Activated CD4-positive, alpha-beta T cell treated with anti-CD3 and anti-CD28 coated beads, Interleukin-2, amount 50 U/mL, for 4 hours (primary cell): ENCODE results near the gene CCIN.
"Not testable (repeated sequence)": the region's sequence is repeated elsewhere in the genome, so short reads cannot be mapped to it uniquely, and the experiment has no call there.

Experiments used
- DNase-seq, 2 experiments: peaks; one replicate each; pipeline ENCODE4 v3.0.0-alpha.2; 2020

CCIN gene

DNA sequence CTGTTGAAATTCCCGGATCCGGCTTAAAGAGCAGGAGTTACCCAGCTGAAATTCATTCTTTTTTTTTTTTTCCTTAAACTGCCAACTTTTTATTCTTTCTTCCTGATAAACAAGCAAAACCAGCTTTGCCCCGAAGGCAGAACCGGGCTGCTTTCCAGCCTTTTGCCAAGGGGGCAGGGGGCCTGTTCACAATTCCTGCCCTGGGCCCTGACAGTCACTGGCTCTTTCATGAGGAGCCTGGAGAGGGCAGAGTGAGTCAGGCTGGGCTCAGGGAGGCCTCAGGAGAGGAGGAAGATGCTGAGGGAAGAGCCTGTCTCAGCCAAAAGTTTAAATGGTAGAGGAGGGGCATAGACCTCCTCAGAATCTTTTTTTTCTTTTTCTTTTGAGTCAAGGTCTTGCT lies 27.9 kb upstream of the CCIN start:
- no peak for DNase-seq

DNA sequence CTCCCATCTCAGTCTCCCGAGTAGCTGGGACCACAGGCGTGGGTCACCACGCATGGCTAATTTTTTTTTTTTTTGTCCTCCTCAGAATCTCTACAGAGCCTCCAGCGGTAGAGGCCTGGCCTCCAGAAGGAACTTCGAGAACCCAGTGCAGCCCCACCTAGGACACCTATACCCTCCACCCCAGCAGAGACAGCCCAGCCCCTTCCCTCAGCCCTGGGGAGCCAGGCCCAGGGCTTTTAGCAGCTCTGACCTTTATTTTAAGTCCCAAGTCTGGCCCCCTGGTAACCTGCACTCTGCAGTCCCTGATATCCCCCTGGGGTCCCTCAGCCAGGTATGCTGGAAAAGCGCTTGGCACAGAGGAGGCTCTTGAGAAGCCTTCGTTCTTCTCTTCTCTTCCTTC lies 27.4 kb upstream of the CCIN start:
- DNase-seq, result no peak

DNA sequence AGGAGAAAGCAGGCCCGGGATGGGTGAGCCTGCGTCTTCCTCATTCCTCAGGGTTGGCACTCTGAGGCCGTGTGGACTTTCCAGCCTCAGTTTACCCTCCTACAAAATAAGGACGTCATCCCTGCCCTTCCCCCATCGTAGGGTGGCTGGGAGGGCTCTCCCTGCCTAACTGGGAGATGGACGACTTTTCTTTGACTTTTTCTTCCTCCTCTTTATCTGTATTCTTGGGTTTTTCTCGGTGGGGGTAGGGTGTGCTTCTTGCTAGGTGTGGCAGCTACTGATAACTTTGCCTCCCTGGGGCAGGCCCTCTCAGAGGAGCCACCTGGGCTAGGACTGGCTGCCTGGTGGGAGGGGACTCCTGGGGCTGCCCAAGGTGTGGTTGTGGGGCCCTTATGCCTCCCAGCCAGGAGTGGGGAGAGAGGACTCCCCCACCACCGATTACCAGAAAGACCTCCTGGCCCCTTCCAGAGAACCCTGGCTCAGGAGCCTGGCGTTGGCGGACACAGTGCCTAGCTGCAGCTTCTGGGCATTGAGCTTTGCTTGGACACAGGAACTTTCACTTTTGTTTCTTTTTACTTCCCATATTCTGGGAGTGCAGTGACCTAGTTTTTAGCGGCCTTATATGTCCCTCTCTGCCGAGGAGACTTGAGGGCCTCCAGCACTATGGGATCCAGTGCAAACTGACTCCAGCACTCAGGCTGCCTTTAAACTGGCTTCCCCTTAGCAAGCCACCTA lies 26.5 kb upstream of the CCIN start:
- no peak for DNase-seq

DNA sequence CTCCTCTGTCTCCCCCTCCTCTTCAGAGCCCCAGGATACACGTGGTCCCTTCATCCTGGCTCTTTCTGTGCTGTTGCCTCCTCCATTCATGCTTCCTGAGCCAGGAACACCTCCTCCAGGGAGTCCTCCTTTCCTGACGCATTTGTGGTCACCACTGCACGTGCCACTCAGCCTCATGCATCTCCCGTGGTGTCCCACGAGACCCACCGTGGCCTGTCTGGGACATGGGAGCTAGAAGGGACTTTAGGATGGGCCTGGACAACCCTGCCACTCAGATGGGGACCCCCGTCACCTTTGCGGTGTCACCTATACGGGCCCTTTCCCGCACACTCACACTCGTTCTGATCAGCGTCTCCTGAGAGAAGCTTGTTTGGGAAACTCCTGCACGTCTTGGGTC lies 25.9 kb upstream of the CCIN start:
- no peak for DNase-seq

DNA sequence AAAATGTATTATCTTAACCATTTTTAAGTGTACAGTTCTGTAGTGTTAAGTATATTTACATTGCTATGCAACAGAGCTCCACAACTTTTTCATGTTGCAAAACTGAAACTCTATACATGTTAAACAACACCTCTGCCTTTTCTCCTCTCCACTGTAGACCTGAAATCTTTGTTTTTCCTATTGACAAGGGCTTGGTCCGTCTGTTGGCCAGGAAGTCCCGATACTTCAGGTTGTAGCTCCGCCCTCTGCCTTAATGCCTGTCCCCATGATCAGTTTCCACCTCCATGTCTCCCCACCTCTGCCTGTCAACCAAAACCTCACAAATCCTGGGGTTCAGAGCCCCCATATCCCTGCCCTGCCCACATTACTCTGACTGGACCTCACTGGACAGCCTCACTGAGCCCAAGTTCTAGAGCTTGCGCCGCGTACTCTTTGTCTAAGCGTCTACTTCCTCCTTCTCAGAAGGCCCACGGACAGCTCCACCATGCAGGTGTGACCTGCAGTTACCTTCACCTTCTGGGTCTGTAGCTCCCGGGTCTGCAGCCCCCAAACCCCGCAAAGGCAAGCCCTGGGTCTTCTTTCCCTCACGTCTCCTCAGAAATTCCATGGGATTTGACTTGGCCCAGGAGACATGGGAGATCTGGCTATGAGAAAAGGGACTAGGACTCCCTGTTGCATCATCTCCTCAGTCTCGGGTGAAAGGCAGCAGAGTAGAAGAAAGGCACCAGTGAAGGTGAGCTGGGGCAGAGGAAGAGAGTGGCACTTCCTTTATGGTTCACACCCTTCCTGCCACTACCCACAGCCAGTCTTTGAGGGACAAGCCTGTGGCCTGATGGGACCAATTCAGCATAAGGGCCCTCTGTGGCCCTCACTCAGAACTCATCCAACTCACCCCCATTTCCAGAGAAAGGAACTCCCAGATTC lies 24.6 kb upstream of the CCIN start:
- no peak for DNase-seq

DNA sequence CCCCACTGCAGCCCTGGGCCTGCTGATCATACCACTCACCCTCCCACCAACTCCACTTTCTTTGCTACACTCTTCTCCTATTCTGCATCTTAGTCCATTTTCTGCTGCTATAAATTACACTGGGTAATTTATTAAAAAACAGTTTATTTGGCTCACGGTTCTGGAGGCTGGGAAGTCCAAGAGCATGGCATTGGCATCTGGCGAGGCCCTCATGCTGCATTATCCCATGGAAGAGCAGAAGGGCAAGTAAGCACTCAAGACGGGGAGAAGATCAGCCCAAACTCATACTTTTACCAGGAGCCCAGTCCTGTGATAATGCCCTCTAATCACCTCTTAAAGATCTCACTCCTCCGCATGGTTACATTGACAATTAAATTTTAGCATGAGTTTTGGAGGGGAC lies 23.2 kb upstream of the CCIN start:
- no peak for DNase-seq

DNA sequence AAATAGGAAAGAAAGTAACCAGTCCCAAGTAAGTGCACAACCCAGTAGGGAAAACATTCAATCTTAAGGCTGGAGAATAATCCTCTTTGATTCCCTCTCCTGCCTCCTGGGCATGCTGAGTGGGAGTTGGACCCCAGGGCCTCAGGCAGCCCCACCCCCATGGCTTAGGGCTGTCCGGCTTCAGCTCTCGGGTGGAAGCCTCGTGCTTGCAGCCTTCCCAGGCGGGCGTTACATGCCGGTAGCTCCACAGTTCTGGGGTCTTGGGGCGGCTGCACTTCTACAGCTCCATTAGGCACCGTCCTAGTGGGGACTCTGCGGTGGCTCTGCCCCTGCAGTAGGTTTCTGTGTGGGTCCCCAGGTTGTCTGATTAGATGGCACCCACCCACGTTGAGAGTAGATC lies 22.5 kb upstream of the CCIN start:
- DNase-seq, result no peak

DNA sequence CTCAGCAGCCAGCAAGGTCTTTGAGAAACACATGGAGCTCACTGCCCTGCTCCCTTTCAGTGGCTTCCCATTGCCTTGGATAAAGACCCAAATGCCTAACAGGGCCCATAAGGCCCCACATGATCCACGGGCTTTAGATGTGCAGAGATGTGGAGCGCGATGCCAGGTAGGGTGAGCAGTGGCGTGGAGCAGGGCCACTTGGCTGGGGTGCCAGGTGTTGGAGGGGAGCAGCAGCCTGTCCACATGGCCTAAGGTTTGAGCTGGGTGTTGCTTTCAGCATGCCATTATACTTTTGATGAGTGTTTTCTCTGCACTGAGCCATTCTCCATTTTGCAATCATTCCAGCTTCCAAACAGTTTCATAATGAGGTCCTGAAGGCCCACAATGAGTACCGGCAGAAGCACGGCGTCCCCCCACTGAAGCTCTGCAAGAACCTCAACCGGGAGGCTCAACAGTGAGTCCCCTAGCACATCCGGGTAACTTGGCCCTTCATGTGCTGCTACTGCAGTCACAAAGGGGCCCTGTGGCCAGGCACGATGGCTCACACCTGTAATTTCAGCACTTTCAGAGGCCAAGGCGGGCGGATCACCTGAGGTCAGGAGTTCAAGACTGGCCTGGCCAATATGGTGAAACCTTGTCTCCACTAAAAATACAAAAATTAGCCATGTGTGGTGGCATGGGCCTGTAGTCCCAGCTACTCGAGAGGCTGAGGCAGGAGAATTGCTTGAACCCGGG lies 21.6 kb upstream of the CCIN start:
- DNase-seq, result no peak

DNA sequence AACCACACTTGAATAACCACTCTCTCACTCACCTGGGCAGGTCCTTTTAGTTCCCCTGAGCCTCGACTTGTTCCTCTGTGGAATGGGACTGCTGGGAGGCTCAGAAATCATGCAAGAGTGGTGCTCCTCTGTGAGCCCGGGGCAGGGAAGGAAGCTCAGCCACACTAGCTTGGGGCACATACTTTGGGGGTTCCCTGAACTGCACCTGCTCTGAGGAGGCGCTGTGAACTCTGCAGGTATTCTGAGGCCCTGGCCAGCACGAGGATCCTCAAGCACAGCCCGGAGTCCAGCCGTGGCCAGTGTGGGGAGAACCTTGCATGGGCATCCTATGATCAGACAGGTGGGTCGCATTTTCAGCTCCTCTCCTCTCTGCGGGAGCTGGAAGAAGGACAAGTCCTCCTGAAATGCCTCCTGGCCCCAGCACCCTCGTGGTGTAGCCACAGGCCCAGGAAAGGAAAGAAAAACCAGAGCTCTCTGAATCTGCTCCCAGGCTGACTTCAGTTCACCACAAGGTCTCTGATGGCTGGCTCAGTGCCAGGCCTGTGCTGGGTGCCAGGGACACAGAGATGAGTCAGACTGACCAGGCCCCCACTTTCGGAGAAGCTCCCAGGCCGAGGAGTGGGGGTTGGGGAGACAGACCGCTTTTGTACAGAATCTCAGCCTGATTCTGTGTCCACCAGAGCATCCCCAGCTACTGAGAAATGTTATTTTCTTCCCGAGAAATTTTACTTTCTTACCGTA lies 20.7 kb upstream of the CCIN start:
- DNase-seq, result peak; percentile 64 to 67

DNA sequence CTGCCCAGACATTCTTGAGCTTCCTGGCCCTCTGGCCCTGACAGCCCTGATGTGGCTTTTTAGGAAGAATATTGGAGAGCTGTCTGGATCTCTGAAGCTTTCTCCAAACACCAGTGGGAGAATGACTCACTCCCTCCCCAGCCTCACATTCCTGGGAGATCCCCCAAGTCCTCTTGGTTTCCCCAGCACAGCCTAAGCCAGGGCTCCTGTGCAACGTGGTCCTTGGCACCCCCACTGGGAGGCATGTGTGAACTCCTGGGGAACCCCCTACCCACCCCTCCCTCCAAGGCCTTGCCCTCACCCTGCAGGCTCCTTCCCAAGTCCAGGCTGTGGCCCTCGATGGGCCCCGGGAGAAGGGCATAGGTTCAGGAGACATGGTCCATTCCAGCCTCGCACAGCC lies 20.0 kb upstream of the CCIN start:
- no peak for DNase-seq

DNA sequence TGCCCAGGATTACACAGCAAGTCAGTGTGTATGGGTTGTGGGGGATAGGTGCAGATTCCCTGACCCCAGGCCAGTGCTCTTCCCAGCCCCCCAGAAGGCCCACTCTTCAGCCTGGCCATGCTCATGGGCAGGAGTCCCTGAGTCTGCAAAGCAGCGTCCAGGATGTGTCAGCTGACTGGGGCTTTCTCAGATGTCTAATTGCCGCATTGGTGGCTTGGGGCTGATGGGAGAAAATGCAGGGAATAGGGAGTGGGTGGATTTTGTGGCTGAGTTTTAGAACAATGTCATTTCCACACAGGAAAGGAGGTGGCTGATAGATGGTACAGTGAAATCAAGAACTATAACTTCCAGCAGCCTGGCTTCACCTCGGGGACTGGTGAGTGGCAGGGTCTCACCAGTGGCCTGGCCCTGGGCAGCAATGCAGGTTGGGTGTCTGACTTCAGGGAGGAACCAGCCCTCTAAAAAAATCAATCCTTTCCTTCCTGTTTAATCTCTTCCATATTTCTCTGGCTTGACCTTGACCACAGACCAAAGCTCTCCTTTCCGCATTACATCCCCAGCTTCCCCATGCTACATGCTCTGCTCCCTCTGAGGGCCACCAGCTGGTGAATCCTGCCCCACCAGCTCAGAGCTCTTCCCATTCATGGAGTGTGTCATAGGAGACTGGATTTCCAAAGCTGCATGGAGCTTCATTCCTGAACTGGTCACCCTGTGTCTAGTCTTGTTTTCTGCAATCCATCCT lies 18.4 kb upstream of the CCIN start:
- DNase-seq, result no peak

DNA sequence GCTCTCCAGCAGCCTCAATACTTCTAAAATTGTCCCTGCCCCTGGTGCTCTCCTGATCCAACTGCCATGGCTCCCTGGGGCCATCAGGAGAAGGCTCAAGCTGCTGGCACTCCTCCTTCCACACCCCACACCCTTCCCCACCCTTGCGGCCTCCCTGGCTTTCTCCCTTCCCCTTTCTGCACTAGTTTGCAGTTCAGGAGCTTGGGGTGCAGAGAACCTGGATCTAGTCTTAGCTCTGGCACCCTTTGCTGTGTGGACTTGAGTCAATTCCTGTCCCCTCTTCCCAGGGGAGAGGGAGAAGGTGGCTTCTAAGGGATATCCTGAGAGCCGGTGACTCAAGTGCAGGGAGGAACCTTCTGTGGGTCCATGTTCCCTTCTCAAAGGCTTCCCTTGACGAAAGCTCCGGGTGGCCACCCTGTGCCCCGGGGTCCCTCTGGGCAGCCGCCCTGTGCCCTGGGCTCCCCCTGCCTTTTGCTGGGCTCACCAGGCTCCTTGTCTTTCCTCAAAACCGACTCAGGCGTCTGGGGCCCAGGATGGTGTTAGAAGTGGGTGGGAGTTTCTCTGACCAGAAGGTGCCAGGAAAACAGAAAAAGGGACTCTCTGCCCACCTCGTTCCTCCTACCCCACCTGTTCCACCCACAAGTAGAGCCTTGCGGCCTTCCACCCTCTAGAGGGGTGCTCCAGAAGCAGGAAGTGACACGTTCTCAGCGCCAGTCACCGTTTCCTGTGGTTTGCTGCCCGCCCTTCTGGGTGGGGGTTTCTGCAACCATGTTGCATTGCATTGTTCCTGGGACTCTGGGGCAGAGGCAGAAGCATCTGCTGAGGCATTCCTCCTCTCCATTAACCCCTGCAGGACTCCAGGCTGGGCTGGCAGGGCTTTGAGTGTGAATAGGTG lies 17.6 kb upstream of the CCIN start:
- peak; percentile 84 to 87 for DNase-seq

DNA sequence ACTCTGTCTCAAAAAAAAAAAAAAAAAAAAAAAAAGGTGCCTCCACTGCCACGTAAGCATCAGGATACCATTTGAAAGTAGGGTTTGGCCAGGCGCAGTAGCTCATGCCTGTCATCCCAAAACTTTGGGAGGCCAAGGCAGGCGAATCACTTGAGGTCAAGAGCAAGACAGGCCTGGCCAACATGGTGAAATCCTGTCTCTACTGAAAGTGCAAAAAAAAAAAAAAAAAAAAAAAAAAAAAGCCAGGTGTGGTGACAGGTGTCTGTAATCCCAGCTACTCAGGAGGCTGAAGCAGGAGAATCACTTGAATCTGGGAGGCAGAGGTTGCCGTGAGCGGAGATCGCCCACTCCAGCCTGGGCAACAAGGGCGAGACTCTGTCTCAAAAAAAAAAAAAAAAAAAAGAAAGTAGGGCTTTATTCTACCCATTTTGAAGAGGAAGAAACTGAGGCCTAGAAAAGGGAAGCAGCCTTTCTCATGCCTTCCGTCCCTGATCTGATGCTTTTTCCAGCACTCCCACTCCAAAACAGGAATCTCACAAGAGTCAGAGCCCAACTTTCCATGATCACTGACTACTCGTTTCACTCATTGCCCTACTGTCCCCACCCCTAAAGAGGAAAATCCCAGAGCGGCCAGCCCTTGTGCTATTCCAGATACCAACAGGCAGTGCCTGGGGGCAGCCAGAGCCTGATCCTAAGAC lies 16.3 kb upstream of the CCIN start:
- DNase-seq, result no peak

DNA sequence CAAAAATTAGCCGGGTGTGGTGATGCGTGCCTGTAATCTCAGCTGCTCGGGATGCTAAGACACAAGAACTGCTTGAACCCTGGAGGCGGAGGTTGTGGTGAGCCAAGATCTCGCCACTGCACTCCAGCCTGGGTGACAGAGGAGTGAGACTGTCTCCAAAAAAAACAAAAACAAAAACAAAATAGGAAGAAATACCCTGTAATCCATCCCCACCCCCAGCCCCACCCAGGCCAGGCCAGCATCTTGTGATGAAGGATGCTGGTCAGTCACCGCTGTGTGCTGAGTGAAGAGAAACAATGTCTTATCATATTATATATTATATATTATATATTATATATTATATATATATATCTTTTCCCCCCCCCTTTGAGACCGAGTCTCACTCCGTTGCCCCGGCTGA lies 15.4 kb upstream of the CCIN start:
- no peak for DNase-seq

DNA sequence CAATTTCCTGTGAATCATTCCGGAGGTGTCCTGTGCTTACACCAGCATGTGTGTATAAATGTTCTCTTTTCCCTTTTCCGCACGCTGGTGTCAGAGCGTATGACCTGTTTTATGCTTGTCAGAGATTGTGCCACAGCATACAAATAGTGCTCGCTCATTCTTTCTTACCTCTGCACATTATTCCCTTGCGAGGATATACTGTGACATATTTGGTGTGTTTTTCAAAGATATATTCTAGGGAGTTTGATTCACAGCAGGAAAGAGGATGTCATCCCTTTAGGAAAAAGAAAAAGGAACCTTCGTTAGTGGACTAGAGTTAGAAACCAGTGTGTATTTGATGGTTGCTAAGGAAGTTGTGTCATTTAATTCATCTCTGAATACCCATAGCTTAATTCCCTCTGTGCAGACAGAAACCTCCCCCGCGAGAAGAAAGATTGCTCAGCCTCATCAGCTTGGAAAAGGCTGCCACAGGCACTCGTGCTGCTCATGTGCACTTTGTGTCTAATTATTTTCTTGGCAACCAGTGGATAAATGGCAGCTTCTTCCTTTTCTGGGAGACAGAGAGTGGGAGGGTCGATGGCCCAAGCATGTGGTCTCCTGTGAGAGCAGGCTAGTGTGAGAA lies 14.7 kb upstream of the CCIN start:
- no peak for DNase-seq

DNA sequence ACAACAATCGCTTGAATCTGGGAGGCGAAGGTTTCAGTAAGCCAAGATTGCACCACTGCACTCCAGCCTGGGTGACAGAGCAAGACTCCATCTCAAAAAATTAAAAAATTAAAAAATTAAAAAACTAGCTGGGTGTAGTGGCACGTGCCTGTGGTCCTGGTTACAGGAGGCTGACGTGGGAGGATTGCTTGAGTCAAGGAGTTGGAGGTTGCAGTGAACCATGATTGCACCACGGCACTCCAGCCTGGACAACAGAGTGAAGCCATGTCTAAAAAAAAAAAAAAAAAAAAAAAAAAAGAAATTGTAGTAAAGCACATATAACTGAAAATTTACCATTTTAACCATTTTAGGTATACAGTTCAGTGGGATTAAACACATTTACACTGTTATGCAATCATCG lies 13.1 kb upstream of the CCIN start:
- no peak for DNase-seq

DNA sequence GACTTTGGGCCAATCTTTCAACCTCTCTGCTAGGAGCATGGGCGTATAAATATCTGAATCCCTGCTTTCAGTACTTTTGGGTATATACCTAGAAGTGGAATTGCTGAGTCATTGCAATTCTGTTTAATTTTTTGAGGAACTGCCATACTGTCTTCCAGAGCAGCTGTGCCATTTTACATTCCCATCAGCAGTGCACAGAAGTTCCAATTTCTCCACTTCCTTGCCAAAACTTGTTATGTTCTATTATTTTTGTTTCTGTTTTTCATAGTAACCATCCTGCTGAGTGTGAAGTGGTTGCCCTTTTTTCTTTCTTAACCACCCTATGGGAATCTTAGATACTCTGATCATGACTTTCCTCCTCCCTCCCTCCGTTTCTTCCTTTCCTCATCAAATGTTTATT lies 11.1 kb upstream of the CCIN start:
- no peak for DNase-seq

DNA sequence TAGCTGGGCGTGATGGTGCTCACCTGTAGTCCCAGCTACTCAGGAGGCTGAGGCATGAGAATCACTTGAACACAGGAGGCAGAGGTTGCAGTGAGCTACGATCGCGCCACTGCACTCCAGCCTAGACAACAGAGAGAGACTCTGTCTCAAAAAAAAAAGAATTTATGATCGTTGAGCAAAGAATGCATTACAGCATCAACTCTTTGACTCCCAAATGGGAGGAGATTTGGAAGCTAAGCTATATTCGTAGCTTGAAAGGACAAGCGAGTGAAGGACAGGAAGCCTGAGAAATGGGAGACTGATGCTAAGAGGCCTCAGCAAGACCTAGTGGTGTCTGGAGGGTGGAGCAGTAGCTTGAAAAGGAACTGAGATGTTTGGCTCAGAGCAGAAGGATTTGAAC lies 10.3 kb upstream of the CCIN start:
- DNase-seq, result no peak

DNA sequence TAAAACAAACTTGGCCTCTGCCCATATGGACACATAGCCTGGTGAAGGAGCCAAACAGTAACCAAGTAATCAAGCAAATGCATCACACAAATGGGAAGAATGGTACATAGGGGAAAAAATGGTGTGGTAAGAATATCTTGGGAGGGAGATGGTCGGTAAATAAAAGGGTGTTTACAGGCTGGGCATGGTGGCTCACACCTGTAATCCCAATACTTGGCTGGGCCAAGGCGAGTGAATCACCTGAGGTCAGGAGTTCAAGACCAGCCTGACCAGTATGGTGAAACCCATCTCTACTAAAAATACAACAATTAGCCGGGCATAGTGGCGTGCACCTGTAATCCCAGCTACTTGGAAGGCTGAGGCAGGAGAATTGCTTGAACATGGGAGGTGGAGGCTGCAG lies 9.7 kb upstream of the CCIN start:
- not testable (repeated sequence) for DNase-seq

DNA sequence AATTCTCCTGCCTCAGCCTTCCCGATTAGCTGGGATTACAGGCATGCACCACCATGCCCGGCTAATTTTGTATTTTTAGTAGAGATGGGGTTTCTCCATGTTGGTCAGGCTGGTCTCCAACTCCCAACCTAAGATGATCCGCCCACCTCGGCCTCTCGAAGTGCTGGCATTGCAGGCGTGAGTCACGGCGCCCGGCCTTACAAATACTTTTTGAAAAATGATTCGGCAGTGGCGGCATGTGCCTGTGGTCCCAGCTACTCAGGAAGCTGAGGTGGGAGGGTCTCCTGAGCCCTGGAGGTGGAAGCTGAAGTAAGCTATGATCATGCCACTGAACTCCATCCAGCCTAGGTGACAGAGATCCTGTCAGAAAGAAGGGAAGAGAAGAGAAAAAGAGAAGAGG lies 9.1 kb upstream of the CCIN start:
- not testable (repeated sequence) for DNase-seq
